Ovary (tissue), 3 donors: Measurements from ENCODE around the gene ATP6V0A4.

Experiments used
- EP300 ChIP-seq: sonication (generic); formaldehyde crosslinking; IDR thresholded peaks from one replicate; pipeline ENCODE4 v1.6.1; 2017; ENCODE audit warnings: antibody characterized with exemption
- POLR2A ChIP-seq: fragments of 450-650 bp; IDR thresholded peaks from one replicate; pipeline ENCODE4 v1.6.1; 2017; ENCODE audit warnings: antibody characterized with exemption, mild to moderate bottlenecking, moderate library complexity
- TF ChIP-seq, protein P1 (sequence below), 3 donors: fragments of 450-650 bp in 2 of 3; fragments of 200-600 bp in 1 of 3; IDR thresholded peaks; one replicate each; pipeline versions ENCODE4 v1.5.1 to v1.8.0; 2016 to 2022; ENCODE audit warnings: antibody characterized with exemption in 3 of 3, mild to moderate bottlenecking in 1 of 3
- donor health status: DM: no; HTN: no; CAD: no.

- TF ChIP-seq, protein P1, sequence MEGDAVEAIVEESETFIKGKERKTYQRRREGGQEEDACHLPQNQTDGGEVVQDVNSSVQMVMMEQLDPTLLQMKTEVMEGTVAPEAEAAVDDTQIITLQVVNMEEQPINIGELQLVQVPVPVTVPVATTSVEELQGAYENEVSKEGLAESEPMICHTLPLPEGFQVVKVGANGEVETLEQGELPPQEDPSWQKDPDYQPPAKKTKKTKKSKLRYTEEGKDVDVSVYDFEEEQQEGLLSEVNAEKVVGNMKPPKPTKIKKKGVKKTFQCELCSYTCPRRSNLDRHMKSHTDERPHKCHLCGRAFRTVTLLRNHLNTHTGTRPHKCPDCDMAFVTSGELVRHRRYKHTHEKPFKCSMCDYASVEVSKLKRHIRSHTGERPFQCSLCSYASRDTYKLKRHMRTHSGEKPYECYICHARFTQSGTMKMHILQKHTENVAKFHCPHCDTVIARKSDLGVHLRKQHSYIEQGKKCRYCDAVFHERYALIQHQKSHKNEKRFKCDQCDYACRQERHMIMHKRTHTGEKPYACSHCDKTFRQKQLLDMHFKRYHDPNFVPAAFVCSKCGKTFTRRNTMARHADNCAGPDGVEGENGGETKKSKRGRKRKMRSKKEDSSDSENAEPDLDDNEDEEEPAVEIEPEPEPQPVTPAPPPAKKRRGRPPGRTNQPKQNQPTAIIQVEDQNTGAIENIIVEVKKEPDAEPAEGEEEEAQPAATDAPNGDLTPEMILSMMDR (IDR thresholded peaks at IDR 0.05): no peak
- TF ChIP-seq POLR2A (no peak), EP300 (no peak)
Observed at GRCh38 chr7:138699661-138700060, 98.3 kb downstream of the ATP6V0A4 start.
